H1 (cell line): ENCODE results near the gene PCBP1. TPM values are rescaled to one million over a fixed set of nuclear protein-coding genes. Genes with fewer than 3 reads are reported as not detected.
"Not testable (repeated sequence)": the region's sequence is repeated elsewhere in the genome, so short reads cannot be mapped to it uniquely, and the experiment has no call there.

Experiments used
- CTCF ChIA-PET: fragments of 300-600 bp; sonication (Branson Sonifier 250); formaldehyde crosslinking; loops from one replicate; lab custom pipeline; 2021; ENCODE audit not compliant: partially characterized antibody; lab: Charles Lee
- POLR2A ChIA-PET: fragments of 300-600 bp; sonication (Branson Sonifier 250); formaldehyde crosslinking; loops from one replicate; lab custom pipeline; 2021; ENCODE audit warnings: inconsistent platforms; ENCODE audit not compliant: partially characterized antibody; lab: Charles Lee
- DNase-seq, 2 experiments: peaks; one replicate each; pipeline versions ENCODE4 v3.0.0 to v3.0.0-alpha.2; 2010 to 2022; ENCODE audit warnings: low spot score in 2 of 2, low read depth in 1 of 2, mixed read lengths in 1 of 2
- FAIRE-seq: peaks from 2 replicates; lab custom pipeline; 2011; peaks lifted over from hg19 to GRCh38; lab: Jason Lieb, UNC
- H2AFZ ChIP-seq: 2 replicates; pipeline ENCODE4 v1.8.1; 2012; ENCODE audit warnings: low read length, inconsistent platforms
- H2AK5ac ChIP-seq: 2 replicates; pipeline ENCODE4 v1.6.1; 2013; ENCODE audit warnings: low read depth, low read length
- H2BK120ac ChIP-seq: replicated peaks from 2 replicates; pipeline ENCODE3; 2013; ENCODE audit warnings: low read depth, low read length, inconsistent platforms
- H2BK12ac ChIP-seq: 2 replicates; pipeline ENCODE4 v1.6.1; 2013; ENCODE audit warnings: low read depth, low read length
- H2BK15ac ChIP-seq: 2 replicates; pipeline ENCODE4 v1.6.1; 2013; ENCODE audit warnings: low read length
- H2BK20ac ChIP-seq: 2 replicates; pipeline ENCODE4 v1.6.1; 2013; ENCODE audit warnings: low read length
- H2BK5ac ChIP-seq: 2 replicates; pipeline ENCODE4 v1.6.1; 2013; ENCODE audit warnings: low read depth, low read length
- H3K14ac ChIP-seq: 2 replicates; pipeline ENCODE4 v1.6.1; 2013; ENCODE audit warnings: inconsistent platforms; ENCODE audit not compliant: insufficient read length
- H3K18ac ChIP-seq: 2 replicates; pipeline ENCODE4 v1.6.1; 2013; ENCODE audit warnings: low read length; ENCODE audit errors: extremely low read depth
- H3K23ac ChIP-seq: 2 replicates; pipeline ENCODE4 v1.6.1; 2013; ENCODE audit warnings: inconsistent platforms; ENCODE audit not compliant: insufficient read length
- H3K23me2 ChIP-seq: 2 replicates; pipeline ENCODE4 v1.6.1; 2013; ENCODE audit warnings: low read depth, low read length
- H3K27ac ChIP-seq: 2 replicates; pipeline ENCODE4 v1.6.1; 2011; ENCODE audit warnings: low read depth, low read length, inconsistent platforms
- H3K27me3 ChIP-seq, 4 experiments: replicated peaks in 1 of 4; 1 replicate in 1 of 4; 2 replicates in 3 of 4; pipeline versions ENCODE4 v1.6.1 to v1.8.1; 2011 to 2013; ENCODE audit warnings: low read length in 3 of 4, mild to moderate bottlenecking in 3 of 4, inconsistent platforms in 2 of 4, mixed read lengths in 2 of 4, moderate library complexity in 1 of 4; ENCODE audit not compliant: control insufficient read depth in 3 of 4, insufficient read depth in 3 of 4; ENCODE audit errors: extremely low read depth in 1 of 4
- H3K36me3 ChIP-seq, 4 experiments: 2 replicates each; pipeline versions ENCODE4 v1.6.1 to v1.8.1; 2011 to 2013; ENCODE audit warnings: mild to moderate bottlenecking in 4 of 4, low read length in 3 of 4, moderate library complexity in 2 of 4, control low read depth in 1 of 4, inconsistent platforms in 1 of 4; ENCODE audit not compliant: insufficient read depth in 4 of 4, control insufficient read depth in 2 of 4
- H3K4ac ChIP-seq: replicated peaks from 2 replicates; pipeline ENCODE3; 2013; ENCODE audit warnings: low read length, low read depth, mixed read lengths, inconsistent platforms; ENCODE audit not compliant: insufficient read length
- H3K4me1 ChIP-seq, 4 experiments: replicated peaks in 1 of 4; 1 replicate in 1 of 4; 2 replicates in 3 of 4; pipeline versions ENCODE4 v1.6.1 to v1.8.1; 2011 to 2013; ENCODE audit warnings: low read length in 3 of 4, inconsistent platforms in 2 of 4, mixed read lengths in 1 of 4; ENCODE audit not compliant: insufficient read depth in 4 of 4, control insufficient read depth in 3 of 4
- H3K4me2 ChIP-seq, 2 experiments: 2 replicates each; pipeline versions ENCODE4 v1.6.1 to v1.8.1; 2011 to 2013; ENCODE audit warnings: low read depth in 2 of 2, low read length in 2 of 2, control low read depth in 1 of 2, inconsistent platforms in 1 of 2, mild to moderate bottlenecking in 1 of 2; ENCODE audit not compliant: insufficient read depth in 1 of 2
- H3K4me3 ChIP-seq, 4 experiments: fragments of 200-600, 300-600 bp in 1 of 4; sonication (generic), shearing (Covaris generic), sonication (Bioruptor Twin) in 1 of 4; 2 replicates each; pipeline versions ENCODE4 v1.5.1 to v1.8.1; 2011 to 2016; ENCODE audit warnings: low read length in 4 of 4, low read depth in 3 of 4, control low read depth in 2 of 4, inconsistent platforms in 2 of 4, mild to moderate bottlenecking in 2 of 4, mixed read lengths in 1 of 4, moderate library complexity in 1 of 4; ENCODE audit not compliant: insufficient read depth in 2 of 4; ENCODE audit errors: extremely low read depth in 1 of 4
- H3K56ac ChIP-seq: replicated peaks from 2 replicates; pipeline ENCODE3; 2013; ENCODE audit warnings: low read depth, mild to moderate bottlenecking, mixed read lengths, low read length, inconsistent platforms; ENCODE audit not compliant: insufficient read length
- H3K79me1 ChIP-seq: 2 replicates; pipeline ENCODE4 v1.6.1; 2013; ENCODE audit warnings: low read depth, low read length, control low read depth
- H3K79me2 ChIP-seq, 2 experiments: 2 replicates each; pipeline versions ENCODE4 v1.6.1 to v1.8.1; 2012 to 2013; ENCODE audit warnings: low read length in 2 of 2, mild to moderate bottlenecking in 2 of 2, inconsistent platforms in 1 of 2; ENCODE audit not compliant: insufficient read depth in 2 of 2, control insufficient read depth in 1 of 2
- H3K9ac ChIP-seq, 4 experiments: replicated peaks in 1 of 4; 1 replicate in 1 of 4; 2 replicates in 3 of 4; pipeline versions ENCODE4 v1.6.1 to v1.8.1; 2011 to 2013; ENCODE audit warnings: low read depth in 3 of 4, low read length in 3 of 4, control low read depth in 2 of 4, mild to moderate bottlenecking in 2 of 4, moderate library complexity in 2 of 4, inconsistent platforms in 1 of 4; ENCODE audit errors: extremely low read depth in 1 of 4
- H3K9me3 ChIP-seq, 2 experiments: 2 replicates each; pipeline versions ENCODE4 v1.6.1 to v1.8.1; 2012 to 2013; ENCODE audit warnings: mild to moderate bottlenecking in 2 of 2, moderate library complexity in 2 of 2, control low read depth in 1 of 2, inconsistent platforms in 1 of 2, low read depth in 1 of 2, low read length in 1 of 2, mixed read lengths in 1 of 2; ENCODE audit not compliant: insufficient read depth in 2 of 2
- H4K20me1 ChIP-seq, 2 experiments: replicated peaks in 1 of 2; 2 replicates each; pipeline versions ENCODE3 to v1.8.1; 2011 to 2013; ENCODE audit warnings: inconsistent platforms in 2 of 2, low read length in 2 of 2, mild to moderate bottlenecking in 1 of 2; ENCODE audit not compliant: insufficient read depth in 2 of 2, control insufficient read depth in 1 of 2
- H4K5ac ChIP-seq: 2 replicates; pipeline ENCODE4 v1.6.1; 2013; ENCODE audit warnings: low read length, low read depth, mixed read lengths, inconsistent platforms; ENCODE audit not compliant: insufficient read length
- H4K8ac ChIP-seq: 2 replicates; pipeline ENCODE4 v1.8.0; 2013; ENCODE audit warnings: mild to moderate bottlenecking, moderate library complexity, low read length, inconsistent platforms; ENCODE audit not compliant: insufficient read depth; ENCODE audit errors: extremely low read depth
- H4K91ac ChIP-seq: replicated peaks from 2 replicates; pipeline ENCODE3; 2013; ENCODE audit warnings: low read length, mixed read lengths, inconsistent platforms; ENCODE audit not compliant: insufficient read length
- EZH2 ChIP-seq: fragments of 200-600 bp; sonication (generic); IDR thresholded peaks from 2 replicates; pipeline ENCODE4 v1.7.1; 2012; ENCODE audit warnings: low read depth, mild to moderate bottlenecking, moderate library complexity, low read length, inconsistent platforms; ENCODE audit not compliant: severe bottlenecking
- WGBS, 2 experiments: shearing (Covaris generic) in 1 of 2; methylation state at CpG; one replicate each; pipeline versions ENCODE4 v1.1.6 to v1.1.7; 2013 to 2015; ENCODE audit warnings: low lambda C conversion rate in 2 of 2, mixed read lengths in 2 of 2, inconsistent platforms in 1 of 2, low coverage in 1 of 2, missing lambda C conversion rate in 1 of 2; ENCODE audit not compliant: insufficient replicate concordance in 2 of 2, insufficient coverage in 1 of 2, insufficient read length in 1 of 2; ENCODE audit errors: extremely low coverage in 1 of 2, missing lambda C conversion rate in 1 of 2; 5-methylcytosine and 5-hydroxymethylcytosine counted together
- polyA plus RNA-seq, 7 experiments: library from polyadenylated mRNA; depleted of rRNA in 3 of 7; stranded (reverse) in 5 of 7; unstranded in 2 of 7; fragments of >200 nt in 5 of 7; fragments of 200-250 nt in 2 of 7; gene quantifications; 1 replicate in 5 of 7; 2 replicates in 1 of 7; 4 replicates in 1 of 7; pipeline versions ENCODE4 v1.2.1 to v1.2.3, GENCODE V29; 2011 to 2013; ENCODE audit warnings: missing spikeins in 2 of 7, mixed read lengths in 2 of 7
- total RNA-seq: library from RNA; stranded (reverse); fragmentation: NEBNext Ultra II Directional; extraction: Animal tissue kit (Norgen Biotek cat#: 25700); gene quantifications from 2 replicates; pipeline ENCODE4 v1.2.1, GENCODE V29; 2021

The PCBP1 gene
- total and polyA plus RNA-seq, 2 of the 8 experiments (the other 6 are each of a cell fraction or from before 2014, with no cell fraction given): 279 to 493 TPM

DNA sequence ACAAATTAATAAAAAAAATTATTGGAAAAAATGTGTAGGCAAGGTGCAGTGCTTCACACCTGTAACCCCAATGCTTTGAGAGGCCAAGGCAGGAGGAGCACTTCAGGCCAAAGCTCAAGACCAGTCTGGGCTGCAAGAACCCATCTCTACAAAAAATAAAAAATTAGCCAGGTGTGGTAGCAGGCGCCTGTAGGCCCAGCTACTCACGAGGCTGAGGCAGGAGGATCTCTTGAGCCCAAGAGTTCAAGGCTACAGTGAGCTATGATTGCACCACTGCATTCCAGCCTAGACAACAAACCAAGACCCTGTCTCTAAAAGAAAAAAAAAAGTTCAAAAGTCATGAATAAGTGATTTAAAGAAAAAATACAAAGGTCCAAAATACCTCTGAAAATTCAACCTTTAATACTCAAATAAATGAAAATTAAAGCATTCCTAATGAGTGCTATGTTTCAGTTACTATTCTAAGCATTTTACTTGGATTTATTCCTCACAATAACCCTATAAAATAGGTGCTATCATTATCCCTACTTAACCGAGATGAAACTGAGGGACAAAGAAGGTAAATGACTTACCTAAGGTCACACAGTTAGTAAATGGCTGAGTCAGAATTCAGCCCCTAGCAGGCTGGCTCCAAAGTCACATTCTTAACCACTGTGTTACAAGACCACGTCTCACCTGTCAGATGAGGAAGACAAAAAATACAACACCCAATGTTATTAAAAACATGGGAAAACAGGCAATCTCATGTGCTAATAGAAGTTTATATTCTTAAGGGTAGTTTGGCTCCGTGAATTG, 36.4 kb upstream of the PCBP1 start (continued):
- no peak for TF ChIP-seq EZH2

DNA sequence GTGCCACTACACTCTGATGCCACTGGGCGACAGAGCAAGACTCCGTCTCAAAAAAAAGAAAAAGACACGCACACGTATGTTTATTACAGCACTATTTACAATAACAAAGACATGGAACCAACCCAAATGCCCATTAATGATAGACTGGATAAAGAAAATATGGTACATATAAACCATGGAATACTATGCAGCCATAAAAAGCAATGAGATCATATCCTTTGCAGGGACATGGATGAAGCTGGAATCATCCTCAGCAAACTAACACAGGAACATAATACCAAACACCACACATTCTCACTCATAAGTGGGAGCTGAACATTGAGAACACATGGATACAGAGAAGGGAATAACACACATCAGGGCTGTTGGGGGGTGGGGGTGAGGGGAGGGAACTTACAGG, 32.0 kb upstream of the PCBP1 start:
- peaks cover 2 to 24% (median 15%) of the 10 kb centered on the region in 4 experiments for H3K36me3 ChIP-seq
- H3K4me3 ChIP-seq, H3K27ac ChIP-seq, H4K20me1 ChIP-seq, DNase-seq, H3K18ac ChIP-seq, H3K56ac ChIP-seq, H2BK15ac ChIP-seq, H3K9me3 ChIP-seq, H2AFZ ChIP-seq, H2BK12ac ChIP-seq, H3K4me2 ChIP-seq, H2AK5ac ChIP-seq, H3K14ac ChIP-seq, H2BK5ac ChIP-seq, H4K8ac ChIP-seq, H3K9ac ChIP-seq, H3K4ac ChIP-seq, H2BK20ac ChIP-seq, H4K5ac ChIP-seq, H3K23me2 ChIP-seq, H2BK120ac ChIP-seq, H3K27me3 ChIP-seq, FAIRE-seq, H3K4me1 ChIP-seq, H4K91ac ChIP-seq, H3K79me1 ChIP-seq, H3K23ac ChIP-seq, H3K79me2 ChIP-seq: not testable (repeated sequence)
- CTCF ChIA-PET: interaction anchor here (1.1 to 1.3 kb wide), 2 partner anchors 9 to 129 kb away, joined by 3 to 5 read pairs; no protein-coding TSS in a partner anchor
- 91% methylated on average over 4 of the region's 4 CpGs; no CpG with 5 or more reads in 1 of the 2 experiments for WGBS, 2 experiments
- POLR2A ChIA-PET: interaction anchor here (0.6 to 2.0 kb wide), 5 partner anchors 8 to 26 kb away, joined by 3 to 6 read pairs (median 4); no protein-coding TSS in a partner anchor
